HL-60/S4 (cell line): Measurements from ENCODE around the gene PDP2.

Experiments used
- in situ Hi-C: fragments of 300-500 bp; cut with MboI; formaldehyde crosslinking; loops from 2 replicates; pipeline ENCODE4 v1.14.3; 2022; ENCODE audit warnings: low sequenced_read_pairs

Gene PDP2

DNA sequence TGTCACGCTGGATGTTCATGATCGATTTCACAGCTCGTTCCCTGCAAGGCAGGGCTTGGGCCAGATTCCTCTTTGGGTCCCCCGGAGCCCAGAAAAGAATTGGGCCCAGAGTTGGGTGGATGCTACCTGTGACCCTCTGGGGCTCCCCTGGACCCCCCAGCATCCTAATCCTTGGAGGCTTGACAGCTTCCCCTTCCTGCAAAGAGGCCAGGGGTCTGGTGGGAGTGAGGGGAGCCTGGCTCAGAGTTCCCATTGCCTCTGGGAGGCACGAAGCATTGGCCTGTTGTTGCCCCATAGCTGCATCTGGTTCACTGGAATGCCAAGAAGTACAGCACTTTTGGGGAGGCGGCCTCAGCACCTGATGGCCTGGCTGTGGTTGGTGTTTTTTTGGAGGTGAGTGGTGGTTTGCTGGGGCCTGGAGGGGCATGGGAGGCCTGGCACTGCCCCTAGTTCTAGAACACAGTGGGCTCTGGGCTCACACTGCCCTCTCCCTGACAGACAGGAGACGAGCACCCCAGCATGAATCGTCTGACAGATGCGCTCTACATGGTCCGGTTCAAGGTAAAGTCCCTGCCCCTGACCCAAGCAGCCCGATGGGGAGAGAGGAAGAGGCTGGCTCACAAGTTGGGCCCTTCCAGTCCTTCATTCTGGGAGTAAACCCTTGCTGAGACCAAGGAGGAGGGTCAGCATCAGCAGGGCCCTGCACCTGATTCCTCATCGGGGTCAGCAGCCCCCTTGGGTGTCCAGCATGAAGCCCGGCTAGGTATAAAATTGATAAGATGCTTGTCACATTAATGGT, 28.9 kb upstream of the PDP2 start:
- in situ Hi-C loops = loop anchor here (25.0 kb wide), 1 partner anchor 439 kb away; no protein-coding TSS in a partner anchor

- in situ Hi-C loops = loop anchor here (25.0 kb wide), 1 partner anchor 441 kb away; no protein-coding TSS in a partner anchor
Measured at GRCh38 chr16:66853261-66854139, 26.8 kb upstream of the PDP2 start.

DNA sequence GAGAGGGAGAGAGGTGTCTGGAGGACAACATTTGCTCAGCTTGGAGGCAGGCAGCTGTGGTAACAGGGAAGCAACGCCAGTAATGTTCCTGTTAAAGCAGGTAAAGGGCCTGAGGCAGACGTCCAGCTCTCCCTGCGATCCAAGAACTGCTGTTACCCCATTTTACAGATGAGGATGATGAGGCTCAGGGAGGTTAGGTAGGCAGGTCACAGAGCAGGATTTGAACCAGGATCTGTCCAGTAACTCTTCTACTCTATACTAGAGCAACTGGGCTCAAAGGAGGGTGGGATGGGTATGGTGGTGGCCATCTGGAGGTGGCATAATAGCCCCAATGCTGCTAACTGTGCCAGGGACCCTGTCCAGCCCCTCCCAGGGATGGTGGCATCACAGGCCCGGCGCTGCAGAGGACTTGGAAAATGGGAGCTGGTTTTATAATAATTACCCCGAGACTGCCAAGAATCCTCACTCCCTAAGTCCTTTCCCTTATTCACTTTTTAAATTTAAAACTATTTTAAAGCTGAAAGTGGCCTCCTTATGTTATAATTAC, 24.1 kb upstream of the PDP2 start:
- in situ Hi-C loops = loop anchor here (25.0 kb wide), 1 partner anchor 444 kb away; no protein-coding TSS in a partner anchor

GRCh38 chr16:66856801-66857200, 23.5 kb upstream of the PDP2 start:
- in situ Hi-C loops = loop anchor here (25.0 kb wide), 1 partner anchor 444 kb away; no protein-coding TSS in a partner anchor

GRCh38 chr16:66857437-66857836, 22.9 kb upstream of the PDP2 start:
- in situ Hi-C loops = loop anchor here (25.0 kb wide), 1 partner anchor 445 kb away; no protein-coding TSS in a partner anchor

GRCh38 chr16:66858740-66859396, 21.4 kb upstream of the PDP2 start:
- in situ Hi-C loops = loop anchor here (25.0 kb wide), 1 partner anchor 447 kb away; no protein-coding TSS in a partner anchor

DNA sequence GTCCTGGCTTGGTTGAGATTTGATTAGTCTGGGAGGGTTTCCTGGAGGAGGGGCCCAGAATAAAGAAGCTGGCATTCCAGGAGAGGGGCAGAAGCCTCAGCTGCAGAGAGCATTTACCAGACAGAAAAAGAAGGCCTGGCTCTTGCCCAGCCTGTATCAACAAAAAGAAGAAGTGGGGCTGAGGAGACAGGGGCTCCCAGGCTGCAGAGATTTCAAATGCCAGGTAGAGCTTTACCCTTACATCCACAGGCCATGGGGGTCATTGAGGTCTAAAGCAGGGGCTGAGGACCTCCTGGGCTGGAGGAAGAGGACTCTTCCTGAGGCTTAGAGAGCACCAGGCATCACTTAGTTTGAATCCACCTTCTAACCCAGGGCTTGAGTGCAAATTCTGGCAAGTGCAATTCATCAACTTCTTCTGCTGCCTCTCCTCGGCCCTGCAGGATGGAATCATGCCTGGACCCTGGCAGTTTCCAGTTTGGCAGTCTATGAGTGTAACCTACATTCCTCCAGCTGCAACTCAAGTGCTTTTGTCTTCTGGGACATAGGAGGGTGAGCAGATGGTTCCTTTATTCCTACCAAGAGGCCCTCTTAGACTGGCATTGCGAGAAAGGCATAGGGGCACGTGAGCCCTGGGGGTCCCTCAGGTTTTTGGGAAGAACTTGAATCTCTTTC, 20.8 kb upstream of the PDP2 start:
- in situ Hi-C loops = loop anchor here (25.0 kb wide), 1 partner anchor 447 kb away; no protein-coding TSS in a partner anchor

DNA sequence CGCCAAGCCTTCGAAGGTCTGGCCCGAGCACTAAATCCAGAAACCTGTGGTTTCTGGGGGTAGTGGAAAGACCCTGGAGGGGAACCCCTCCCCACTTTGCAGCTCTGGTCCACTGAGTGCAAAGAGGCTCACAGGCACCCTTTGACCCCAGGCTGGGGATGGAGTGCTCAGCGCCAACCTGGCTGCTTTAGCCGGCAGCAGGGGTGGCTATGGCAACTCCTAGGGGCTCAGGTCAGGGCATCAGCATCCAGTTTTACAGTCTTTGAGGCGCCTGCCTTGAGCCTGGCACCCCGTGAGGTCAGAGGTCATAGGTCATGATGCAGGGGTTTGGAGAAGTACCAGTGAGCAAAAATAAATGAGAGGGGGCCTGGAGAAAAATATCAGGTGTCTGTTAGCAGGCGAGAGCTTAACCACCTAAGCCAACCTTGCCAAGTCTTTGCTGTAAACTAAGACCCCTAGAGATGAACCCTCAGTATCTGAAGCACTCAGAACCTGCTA, 18.2 kb upstream of the PDP2 start:
- in situ Hi-C loops = loop anchor here (25.0 kb wide), 1 partner anchor 450 kb away; no protein-coding TSS in a partner anchor

DNA sequence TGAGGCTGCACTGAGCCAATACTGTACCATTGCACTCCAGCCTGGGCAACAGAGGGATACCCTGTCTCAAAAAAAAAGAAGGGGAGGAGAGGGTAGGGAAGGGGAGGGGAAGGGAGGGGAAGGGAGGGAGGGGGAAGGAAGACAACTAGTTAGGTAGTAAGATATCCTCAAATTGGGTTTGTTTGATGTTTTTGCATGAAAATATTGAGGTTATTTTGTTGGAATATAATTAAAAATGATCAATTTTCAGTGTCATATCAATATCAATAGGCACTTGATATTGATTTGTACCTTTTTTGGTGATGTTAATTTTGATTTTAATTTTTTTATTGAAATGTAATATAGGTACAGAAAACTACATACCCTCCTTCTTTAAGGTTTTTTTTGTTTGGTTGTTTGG, 16.6 kb upstream of the PDP2 start:
- in situ Hi-C loops = loop anchor here (25.0 kb wide), 1 partner anchor 451 kb away; no protein-coding TSS in a partner anchor

GRCh38 chr16:66869424-66869823, 10.9 kb upstream of the PDP2 start:
- in situ Hi-C loops = loop anchor here (25.0 kb wide), 1 partner anchor 457 kb away; no protein-coding TSS in a partner anchor

GRCh38 chr16:66871363-66871762, 9.0 kb upstream of the PDP2 start:
- in situ Hi-C loops = loop anchor here (25.0 kb wide), 1 partner anchor 459 kb away; no protein-coding TSS in a partner anchor

DNA sequence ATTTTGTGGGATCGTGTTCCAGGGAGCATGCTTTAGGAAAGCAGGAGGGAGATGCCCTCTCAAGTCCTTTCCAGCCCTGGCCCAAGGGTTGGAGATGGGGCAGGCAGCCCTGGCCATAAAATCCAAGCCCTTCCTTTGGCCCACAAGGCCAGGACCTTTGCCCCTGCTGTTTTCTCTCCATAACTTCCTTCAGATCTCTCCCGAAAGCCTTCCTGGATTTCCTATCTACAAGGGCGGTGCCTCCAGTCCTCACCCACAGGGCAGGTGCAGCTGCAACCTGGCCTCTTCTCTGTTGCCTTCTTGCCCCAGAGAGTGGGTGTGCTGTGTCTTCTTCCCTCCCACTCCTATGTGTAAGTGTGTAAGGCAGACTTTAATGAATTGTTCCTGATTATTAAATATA, 8.5 kb upstream of the PDP2 start:
- in situ Hi-C loops = loop anchor here (25.0 kb wide), 1 partner anchor 460 kb away; no protein-coding TSS in a partner anchor

DNA sequence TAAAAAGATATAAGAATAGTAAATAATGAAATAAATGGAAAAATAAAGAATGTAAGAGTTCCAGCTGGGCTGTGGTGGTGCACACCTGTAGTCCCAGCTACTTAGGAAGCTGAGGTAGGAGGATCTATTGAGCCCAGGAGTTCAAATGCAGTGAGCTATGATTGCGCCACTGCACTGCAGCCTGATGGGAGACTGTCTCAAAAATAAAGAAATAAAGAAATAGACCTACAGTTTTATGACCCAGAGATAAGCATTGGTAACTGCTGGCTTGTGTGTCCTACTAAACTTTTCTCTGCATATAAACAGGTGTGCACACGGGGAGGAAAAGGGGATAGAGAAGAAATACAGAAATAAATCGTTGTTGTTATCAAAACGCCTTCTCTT, 7.8 kb upstream of the PDP2 start:
- in situ Hi-C loops = loop anchor here (25.0 kb wide), 1 partner anchor 460 kb away; no protein-coding TSS in a partner anchor

DNA sequence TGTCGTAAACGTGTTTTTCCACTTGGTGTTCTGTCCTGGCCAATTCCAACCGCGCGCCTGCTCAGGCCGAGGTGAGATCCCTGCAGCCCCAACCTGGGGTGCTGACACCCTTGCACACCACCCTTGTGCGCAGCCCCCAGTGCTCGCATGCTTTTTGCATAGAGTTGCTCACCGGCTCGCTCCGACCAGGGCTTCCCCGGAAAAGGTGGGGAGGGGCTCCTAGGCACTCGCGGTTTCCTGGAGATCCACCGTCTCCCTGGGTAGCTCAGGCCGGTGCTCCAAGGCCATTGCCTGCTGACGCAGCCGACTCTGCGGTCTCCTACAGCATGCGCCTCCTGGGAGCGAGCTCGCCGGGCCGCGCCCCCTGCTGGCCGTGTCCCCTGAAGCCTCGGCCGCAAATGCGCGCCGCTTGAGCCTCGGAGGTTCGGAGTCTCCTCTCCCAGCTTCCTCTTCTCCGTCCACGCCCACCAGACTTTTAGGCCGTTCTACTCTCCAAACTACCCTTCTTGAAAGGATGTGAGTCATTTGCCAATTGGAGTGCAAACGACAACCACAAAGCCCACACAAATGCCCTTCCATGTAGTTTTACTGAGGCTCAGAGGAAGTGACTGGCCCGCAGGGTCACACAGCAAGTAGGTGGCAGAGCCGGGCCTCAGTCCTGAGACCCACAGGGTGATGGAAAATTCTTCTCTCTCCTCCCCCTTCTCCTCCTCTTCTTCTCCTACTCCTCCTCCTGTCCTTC, 7.2 kb upstream of the PDP2 start:
- in situ Hi-C loops = loop anchor here (25.0 kb wide), 1 partner anchor 461 kb away; no protein-coding TSS in a partner anchor

GRCh38 chr16:66873685-66874055, 6.6 kb upstream of the PDP2 start:
- in situ Hi-C loops = loop anchor here (25.0 kb wide), 1 partner anchor 461 kb away; no protein-coding TSS in a partner anchor

DNA sequence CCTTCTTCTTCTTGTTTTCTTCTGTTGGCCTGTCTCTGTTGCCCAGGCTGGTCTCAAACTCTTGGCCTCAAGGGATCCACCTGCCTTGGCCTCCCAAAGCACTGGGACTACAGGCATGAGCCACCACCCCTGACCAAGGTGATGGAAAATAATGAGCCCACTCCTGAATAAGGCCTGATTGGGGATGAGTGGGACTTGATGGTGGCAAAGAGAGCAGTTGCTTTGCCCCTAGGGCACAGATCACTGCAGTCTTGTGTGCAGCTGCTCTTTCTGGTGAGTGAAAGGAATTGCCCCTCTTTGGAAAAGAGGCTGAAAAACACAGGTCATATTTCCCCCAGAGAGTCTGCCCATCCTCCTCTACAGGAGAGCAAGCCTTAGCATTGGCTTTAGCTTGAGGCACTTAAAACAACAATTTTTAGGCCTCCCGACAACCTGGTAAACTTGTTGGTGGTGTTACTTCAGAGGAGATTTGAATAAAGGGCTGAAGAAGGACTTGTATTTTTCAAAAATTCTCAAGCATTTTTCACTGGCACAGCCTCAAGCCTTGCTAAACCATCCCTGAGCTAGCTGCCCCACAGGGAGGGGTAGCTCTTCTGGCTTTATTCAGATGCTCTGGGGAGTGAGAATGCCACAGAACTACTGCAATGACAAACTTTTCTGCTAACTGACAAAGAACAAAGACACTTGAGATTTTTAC, 6.1 kb upstream of the PDP2 start:
- in situ Hi-C loops = loop anchor here (25.0 kb wide), 1 partner anchor 462 kb away; no protein-coding TSS in a partner anchor

GRCh38 chr16:66878067-66878466, 2.2 kb upstream of the PDP2 start:
- in situ Hi-C loops = no loop called here

DNA sequence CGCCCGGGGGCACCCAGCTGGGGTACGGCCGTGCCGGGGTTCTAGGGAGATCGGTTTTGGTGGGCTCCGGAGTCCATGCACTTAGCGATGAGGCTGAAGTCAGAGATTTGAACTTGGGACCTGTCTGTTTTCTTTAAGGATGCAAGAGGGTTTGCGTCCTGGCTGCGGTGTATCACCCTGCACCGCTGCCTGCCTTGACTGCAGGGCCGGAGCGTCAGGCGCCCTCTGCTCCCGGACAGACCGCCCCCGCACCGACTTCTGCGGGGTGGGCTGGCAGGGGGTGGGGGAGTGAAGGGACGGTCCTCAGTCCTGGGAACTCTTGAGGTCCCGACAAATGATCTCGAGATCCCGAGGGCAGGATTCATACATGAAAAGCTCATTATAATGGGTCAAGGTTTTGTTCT, 701 bp downstream of the PDP2 start:
- in situ Hi-C loops = no loop called here
